ENCODE results near the gene PPID.

Gene PPID

DNA sequence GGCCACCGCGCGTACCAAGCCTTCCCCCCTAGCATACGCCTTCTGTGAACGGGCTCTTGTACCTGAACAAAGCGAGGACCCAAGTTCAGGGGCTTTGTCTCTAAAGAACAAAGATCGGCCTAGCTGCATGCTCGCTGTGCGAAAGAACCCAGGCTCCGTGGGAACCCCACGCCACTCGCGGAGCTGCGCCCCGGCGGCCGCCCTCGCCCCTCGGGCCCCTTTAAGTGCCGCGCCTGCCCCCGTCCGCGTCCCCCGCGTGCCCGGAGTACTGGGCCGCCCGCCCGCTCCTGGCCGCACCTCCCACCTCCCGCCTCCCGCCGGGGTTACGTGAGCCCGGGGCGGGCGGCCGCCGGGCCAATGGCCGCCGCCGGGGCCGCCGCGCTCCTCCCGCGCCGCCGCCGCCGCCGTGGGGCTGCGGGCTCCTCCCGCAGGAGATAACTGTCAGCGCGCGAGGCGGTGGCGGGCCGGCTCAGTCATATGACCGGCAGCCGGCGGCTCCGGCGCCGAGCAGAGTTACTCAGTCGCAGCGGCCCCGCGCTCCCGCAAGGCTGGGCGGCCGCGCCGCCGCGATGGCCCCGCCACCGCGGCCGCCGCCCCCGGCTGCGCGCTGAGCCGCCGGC is 45.5 kb upstream of the PPID start, which contains the start of gene FNIP2:
FNIP2 (plus strand) TSS at position 472 of the 620 bp plus-strand sequence. CDS start 187 bp downstream, outside the sequence.
- Histone ChIP-seq H2BK5ac (ENCODE audit: low read depth, low read length, poor library complexity, severe bottlenecking) (no peak within 1 kb of the TSS), H3K9ac (ENCODE audit: low read length) (peak within 1 kb of the TSS; percentile 93), H3K23ac (ENCODE audit: low read length in 2 of 2) (peak within 1 kb of the TSS in 1 of 2 experiments; percentile 59), H2BK120ac (ENCODE audit: low read depth, low read length) (peak within 1 kb of the TSS; percentile 82), H2BK12ac (ENCODE audit: low read length in 2 of 2) (peak within 1 kb of the TSS in 1 of 2 experiments; percentile 89), H3K27me3 (ENCODE audit: control insufficient read depth in 1 of 2, insufficient read depth in 1 of 2, low read length in 2 of 2) (no peaks in the 10 kb centered on the region), H4K91ac (ENCODE audit: low read length) (peak within 1 kb of the TSS; percentile 52), H3K4me2 (ENCODE audit: low read length, poor library complexity, severe bottlenecking) (peak within 1 kb of the TSS; percentile 86), H2AK5ac (ENCODE audit: low read length, severe bottlenecking) (no peak within 1 kb of the TSS), H3K14ac (ENCODE audit: low read length in 2 of 2) (peak within 1 kb of the TSS in 1 of 2 experiments; percentile 90), H3K79me1 (replicated peaks; ENCODE audit: low read length, poor library complexity, severe bottlenecking) (peaks cover 9% of the 10 kb centered on the region), H3K36me3 (ENCODE audit: control insufficient read depth in 1 of 2, insufficient read depth in 2 of 2, low read depth in 1 of 2, low read length in 2 of 2) (no peaks in the 10 kb centered on the region), H2BK15ac (ENCODE audit: low read depth, poor library complexity, severe bottlenecking) (peak within 1 kb of the TSS; percentile 99), H3K27ac (ENCODE audit: low read length, poor library complexity, severe bottlenecking) (peak within 1 kb of the TSS; percentile 12), H3K4ac (ENCODE audit: low read depth in 1 of 2, low read length in 2 of 2) (peak within 1 kb of the TSS; percentile 79 to 97), H3K9me3 (ENCODE audit: control insufficient read depth, low read length) (no peaks in the 10 kb centered on the region), H3K4me3 (ENCODE audit: insufficient read depth in 1 of 2, low read depth in 1 of 2, low read length in 2 of 2) (peak within 1 kb of the TSS; percentile 86 to 95), H2AFZ (ENCODE audit: low read depth, low read length) (peak within 1 kb of the TSS; percentile 86), H3K18ac (ENCODE audit: low read depth in 1 of 2, low read length in 2 of 2) (peak within 1 kb of the TSS; percentile 91 to 94), H4K8ac (ENCODE audit: low read length) (peak within 1 kb of the TSS; percentile 92), H3K4me1 (ENCODE audit: control insufficient read depth, insufficient read depth, low read depth, low read length) (no peaks in the 10 kb centered on the region)
- 1% methylated on average over 57 of the region's 88 CpGs for WGBS
- peak; percentile 82 for DNase-seq

DNA sequence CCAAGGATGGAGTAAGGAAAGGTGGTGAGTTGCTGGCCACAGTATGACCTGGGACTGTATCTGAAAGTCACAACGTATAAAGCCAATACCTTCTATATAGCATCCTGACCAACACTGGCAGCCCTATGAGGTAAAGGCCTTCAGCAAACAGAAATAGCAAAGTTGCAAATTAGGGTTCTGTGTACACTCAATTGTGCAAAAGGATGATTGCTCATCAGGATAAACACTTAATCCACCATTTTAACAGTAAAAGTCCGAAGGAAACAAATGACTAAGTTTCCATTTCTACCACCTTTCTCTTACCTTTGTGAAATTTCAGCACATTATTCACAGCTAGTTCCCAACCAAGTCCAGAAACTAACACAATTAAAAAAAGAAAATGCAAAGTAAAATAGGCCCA is 44.3 kb upstream of the PPID start:
- Histone ChIP-seq H2BK15ac (ENCODE audit: low read depth, poor library complexity, severe bottlenecking) (no peak overlapping the region), H3K18ac (ENCODE audit: low read depth in 1 of 2, low read length in 2 of 2) (no peak overlapping the region), H4K8ac (ENCODE audit: low read length) (no peak overlapping the region), H2AFZ (ENCODE audit: low read depth, low read length) (no peak overlapping the region), H3K4me3 (ENCODE audit: insufficient read depth in 1 of 2, low read depth in 1 of 2, low read length in 2 of 2) (no peak overlapping the region), H2BK5ac (ENCODE audit: low read depth, low read length, poor library complexity, severe bottlenecking) (no peak overlapping the region), H3K23ac (ENCODE audit: low read length in 2 of 2) (no peak overlapping the region), H3K27me3 (ENCODE audit: control insufficient read depth in 1 of 2, insufficient read depth in 1 of 2, low read length in 2 of 2) (no peaks in the 10 kb centered on the region), H3K79me1 (replicated peaks; ENCODE audit: low read length, poor library complexity, severe bottlenecking) (peaks cover 9% of the 10 kb centered on the region), H4K91ac (ENCODE audit: low read length) (no peak overlapping the region), H2AK5ac (ENCODE audit: low read length, severe bottlenecking) (no peak overlapping the region), H2BK120ac (ENCODE audit: low read depth, low read length) (no peak overlapping the region), H3K9ac (ENCODE audit: low read length) (no peak overlapping the region), H3K14ac (ENCODE audit: low read length in 2 of 2) (no peak overlapping the region), H3K9me3 (ENCODE audit: control insufficient read depth, low read length) (no peaks in the 10 kb centered on the region), H2BK12ac (ENCODE audit: low read length in 2 of 2) (no peak overlapping the region), H3K27ac (ENCODE audit: low read length, poor library complexity, severe bottlenecking) (no peak overlapping the region), H3K36me3 (ENCODE audit: control insufficient read depth in 1 of 2, insufficient read depth in 2 of 2, low read depth in 1 of 2, low read length in 2 of 2) (no peaks in the 10 kb centered on the region), H3K4me1 (ENCODE audit: control insufficient read depth, insufficient read depth, low read depth, low read length) (no peaks in the 10 kb centered on the region), H3K4ac (ENCODE audit: low read depth in 1 of 2, low read length in 2 of 2) (no peak overlapping the region), H3K4me2 (ENCODE audit: low read length, poor library complexity, severe bottlenecking) (no peak overlapping the region)
- 0% methylated on average over 1 of the region's 2 CpGs for WGBS
- no peak for DNase-seq

DNA sequence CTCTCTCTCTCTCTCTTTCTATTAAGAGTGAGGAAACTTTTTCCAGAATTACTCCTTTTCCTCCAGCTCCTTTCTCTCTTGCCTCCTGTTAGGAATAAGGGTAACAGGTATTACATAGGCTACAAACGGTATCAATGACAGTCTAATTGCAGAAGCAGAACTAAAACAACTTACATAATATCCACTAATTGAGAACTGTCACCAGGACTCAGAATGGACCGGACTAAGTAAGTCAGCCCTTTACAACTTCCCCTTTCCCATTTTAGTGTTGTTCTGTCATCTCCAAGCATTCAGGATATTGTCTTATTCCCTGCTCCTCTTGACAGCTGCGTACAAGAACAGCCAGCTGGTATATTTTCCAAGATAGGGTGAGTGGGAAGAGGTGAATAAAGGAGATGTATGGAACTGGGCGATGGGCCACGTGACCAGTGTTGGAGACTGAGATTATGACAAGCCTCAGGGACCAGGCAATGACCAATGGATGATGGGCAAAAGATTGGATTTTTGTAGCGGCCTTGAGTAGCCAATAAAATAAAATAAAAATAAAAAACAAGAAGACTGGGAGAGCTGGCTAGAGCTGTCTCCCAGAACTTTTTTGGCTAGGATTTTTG is 43.3 kb upstream of the PPID start:
- no peak overlapping the region for H2AFZ ChIP-seq (ENCODE audit: low read depth, low read length)
- peaks cover 9% of the 10 kb centered on the region for H3K79me1 ChIP-seq (replicated peaks; ENCODE audit: low read length, poor library complexity, severe bottlenecking)
- no peak overlapping the region for H3K23ac ChIP-seq (ENCODE audit: low read length in 2 of 2)
- no peak overlapping the region for H2BK15ac ChIP-seq (ENCODE audit: low read depth, poor library complexity, severe bottlenecking)
- no peak overlapping the region for H2BK120ac ChIP-seq (ENCODE audit: low read depth, low read length)
- H3K4me2 ChIP-seq (ENCODE audit: low read length, poor library complexity, severe bottlenecking): no peak overlapping the region
- H3K18ac ChIP-seq (ENCODE audit: low read depth in 1 of 2, low read length in 2 of 2): no peak overlapping the region
- WGBS: 86% methylated on average over 6 of the region's 6 CpGs
- no peak overlapping the region for H3K27ac ChIP-seq (ENCODE audit: low read length, poor library complexity, severe bottlenecking)
- no peak overlapping the region for H2AK5ac ChIP-seq (ENCODE audit: low read length, severe bottlenecking)
- H3K4me1 ChIP-seq (ENCODE audit: control insufficient read depth, insufficient read depth, low read depth, low read length): no peaks in the 10 kb centered on the region
- no peak for DNase-seq
- no peak overlapping the region for H4K91ac ChIP-seq (ENCODE audit: low read length)
- H3K14ac ChIP-seq (ENCODE audit: low read length in 2 of 2): no peak overlapping the region
- no peaks in the 10 kb centered on the region for H3K36me3 ChIP-seq (ENCODE audit: control insufficient read depth in 1 of 2, insufficient read depth in 2 of 2, low read depth in 1 of 2, low read length in 2 of 2)
- no peaks in the 10 kb centered on the region for H3K9me3 ChIP-seq (ENCODE audit: control insufficient read depth, low read length)
- H3K9ac ChIP-seq (ENCODE audit: low read length): no peak overlapping the region
- no peak overlapping the region for H2BK5ac ChIP-seq (ENCODE audit: low read depth, low read length, poor library complexity, severe bottlenecking)
- H4K8ac ChIP-seq (ENCODE audit: low read length): no peak overlapping the region
- no peak overlapping the region for H2BK12ac ChIP-seq (ENCODE audit: low read length in 2 of 2)
- H3K4ac ChIP-seq (ENCODE audit: low read depth in 1 of 2, low read length in 2 of 2): no peak overlapping the region
- no peaks in the 10 kb centered on the region for H3K27me3 ChIP-seq (ENCODE audit: control insufficient read depth in 1 of 2, insufficient read depth in 1 of 2, low read length in 2 of 2)
- no peak overlapping the region for H3K4me3 ChIP-seq (ENCODE audit: insufficient read depth in 1 of 2, low read depth in 1 of 2, low read length in 2 of 2)

DNA sequence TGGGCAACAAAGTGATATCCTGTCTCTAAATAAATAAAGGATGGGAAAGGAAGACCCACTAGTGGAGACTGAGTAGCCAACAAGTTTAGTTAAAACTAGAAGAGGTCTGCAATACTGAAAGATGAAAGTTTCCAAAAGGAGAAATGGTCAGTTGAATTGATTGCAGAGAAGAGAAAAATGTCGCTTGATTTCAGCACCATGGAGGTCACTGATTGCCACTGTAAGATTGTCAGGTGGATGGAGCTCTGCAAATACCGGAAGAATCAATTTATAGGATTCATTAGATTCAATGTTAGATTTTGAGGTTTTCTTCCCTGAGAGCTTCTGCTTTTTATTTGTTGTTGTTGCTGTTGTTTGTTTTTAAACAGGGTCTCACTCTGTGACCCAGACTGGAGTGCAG is 40.3 kb upstream of the PPID start:
- no peak overlapping the region for H3K14ac ChIP-seq (ENCODE audit: low read length in 2 of 2)
- no peak overlapping the region for H3K9ac ChIP-seq (ENCODE audit: low read length)
- no peaks in the 10 kb centered on the region for H3K36me3 ChIP-seq (ENCODE audit: control insufficient read depth in 1 of 2, insufficient read depth in 2 of 2, low read depth in 1 of 2, low read length in 2 of 2)
- H2BK5ac ChIP-seq (ENCODE audit: low read depth, low read length, poor library complexity, severe bottlenecking): no peak overlapping the region
- no peaks in the 10 kb centered on the region for H3K9me3 ChIP-seq (ENCODE audit: control insufficient read depth, low read length)
- no peak overlapping the region for H3K4ac ChIP-seq (ENCODE audit: low read depth in 1 of 2, low read length in 2 of 2)
- H4K91ac ChIP-seq (ENCODE audit: low read length): no peak overlapping the region
- H4K8ac ChIP-seq (ENCODE audit: low read length): no peak overlapping the region
- H2BK120ac ChIP-seq (ENCODE audit: low read depth, low read length): no peak overlapping the region
- no peak overlapping the region for H2AK5ac ChIP-seq (ENCODE audit: low read length, severe bottlenecking)
- no peak overlapping the region for H3K4me2 ChIP-seq (ENCODE audit: low read length, poor library complexity, severe bottlenecking)
- H3K4me3 ChIP-seq (ENCODE audit: insufficient read depth in 1 of 2, low read depth in 1 of 2, low read length in 2 of 2): no peak overlapping the region
- no peak overlapping the region for H3K23ac ChIP-seq (ENCODE audit: low read length in 2 of 2)
- WGBS: 41% methylated on average over 2 of the region's 2 CpGs
- no peak overlapping the region for H2BK15ac ChIP-seq (ENCODE audit: low read depth, poor library complexity, severe bottlenecking)
- H3K4me1 ChIP-seq (ENCODE audit: control insufficient read depth, insufficient read depth, low read depth, low read length): no peaks in the 10 kb centered on the region
- no peaks in the 10 kb centered on the region for H3K27me3 ChIP-seq (ENCODE audit: control insufficient read depth in 1 of 2, insufficient read depth in 1 of 2, low read length in 2 of 2)
- H3K18ac ChIP-seq (ENCODE audit: low read depth in 1 of 2, low read length in 2 of 2): no peak overlapping the region
- no peak for DNase-seq
- H2AFZ ChIP-seq (ENCODE audit: low read depth, low read length): no peak overlapping the region
- H3K79me1 ChIP-seq (replicated peaks; ENCODE audit: low read length, poor library complexity, severe bottlenecking): no peaks in the 10 kb centered on the region
- no peak overlapping the region for H3K27ac ChIP-seq (ENCODE audit: low read length, poor library complexity, severe bottlenecking)
- no peak overlapping the region for H2BK12ac ChIP-seq (ENCODE audit: low read length in 2 of 2)

Data from mesenchymal stem cell (in vitro differentiated cells and primary cell).